ENCODE measurements around the gene ARHGEF10L.

The ARHGEF10L gene

DNA sequence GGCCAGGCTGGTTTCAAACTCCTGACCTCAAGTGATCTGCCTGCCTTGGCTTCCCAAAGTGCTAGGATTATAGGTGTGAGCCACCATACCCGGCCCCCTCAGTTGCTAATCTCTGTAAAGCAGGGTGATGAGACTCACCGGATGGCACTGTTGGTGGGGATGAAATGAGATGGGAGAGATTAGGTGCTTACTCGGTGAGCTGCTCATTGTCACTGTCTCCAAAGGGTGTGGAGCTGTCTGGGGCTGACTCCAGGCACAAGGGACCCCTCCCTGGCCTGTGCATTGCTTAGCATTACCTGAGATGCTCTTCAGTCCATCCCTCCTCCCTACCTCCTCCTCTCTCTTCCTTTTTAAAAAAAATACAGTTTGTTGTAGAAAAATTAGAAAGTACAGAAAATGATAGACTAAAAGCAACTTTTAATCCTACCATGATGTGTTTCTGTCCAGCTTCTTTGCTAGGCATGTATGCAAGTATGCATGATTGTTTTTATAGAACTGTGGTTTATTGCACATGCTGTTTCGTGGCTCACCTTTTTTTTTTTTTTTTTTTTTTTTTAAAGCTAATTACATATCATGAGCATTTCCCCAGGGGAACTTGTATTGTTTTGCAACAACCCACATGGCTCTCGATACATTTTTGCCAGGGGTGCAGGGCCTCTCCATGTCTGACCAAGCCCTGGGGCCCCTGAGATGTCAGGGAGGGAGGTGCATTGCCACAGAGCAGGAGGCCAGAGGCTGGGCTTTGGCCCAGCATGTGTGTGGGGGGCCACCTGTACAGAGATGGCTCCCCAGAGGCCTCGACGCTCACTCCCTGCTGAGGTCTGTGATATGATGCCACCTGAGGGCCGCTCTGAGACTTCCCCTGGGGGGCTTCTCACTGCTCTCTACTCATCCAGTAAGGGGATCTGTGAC is 55.4 kb downstream of the ARHGEF10L start:
- no peak for DNase-seq

DNA sequence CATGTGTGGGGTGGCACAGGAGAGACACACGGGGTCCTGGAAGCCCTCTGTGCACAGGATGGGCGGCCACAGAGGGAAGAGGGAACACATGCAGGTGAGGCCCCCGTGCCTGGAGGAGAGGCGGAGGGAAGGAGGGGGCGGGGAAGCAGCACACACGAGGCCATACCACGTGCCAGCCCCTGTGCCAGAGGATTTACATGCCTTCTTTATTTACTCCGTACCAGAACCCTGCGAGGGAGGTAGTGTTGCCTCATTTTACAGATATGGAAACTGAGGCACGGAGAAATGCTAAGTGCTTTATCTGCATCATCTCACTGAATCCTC is 56.1 kb downstream of the ARHGEF10L start:
- DNase-seq, result no peak

GRCh38 chr1:17596186-17596585 is 56.7 kb downstream of the ARHGEF10L start:
- no peak for DNase-seq

GRCh38 chr1:17596651-17597509 is 57.4 kb downstream of the ARHGEF10L start:
- DNase-seq, result no peak

GRCh38 chr1:17597651-17598050 is 58.2 kb downstream of the ARHGEF10L start:
- no peak for DNase-seq

GRCh38 chr1:17598251-17598650 is 58.8 kb downstream of the ARHGEF10L start:
- no peak for DNase-seq

- DNase-seq, result no peak
Measured at GRCh38 chr1:17599291-17599953, 59.9 kb downstream of the ARHGEF10L start.

DNA sequence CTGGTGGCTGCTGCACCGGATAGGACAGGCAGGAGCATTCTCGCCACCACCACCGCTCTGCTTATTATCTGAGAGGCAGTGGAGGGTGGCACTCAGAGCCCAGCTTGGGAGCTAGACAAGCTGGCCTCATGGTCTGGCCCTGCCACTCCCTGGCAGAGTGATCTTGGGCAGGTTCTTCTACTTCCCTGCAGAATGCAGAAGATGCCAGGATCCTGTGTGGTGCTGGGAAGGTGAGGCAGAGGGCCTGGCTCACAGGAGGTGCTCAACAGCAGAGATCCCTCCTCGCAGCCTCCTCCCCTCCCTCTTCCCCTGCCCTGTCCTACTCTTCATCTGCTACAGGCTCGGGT is 60.4 kb downstream of the ARHGEF10L start:
- no peak for DNase-seq

DNA sequence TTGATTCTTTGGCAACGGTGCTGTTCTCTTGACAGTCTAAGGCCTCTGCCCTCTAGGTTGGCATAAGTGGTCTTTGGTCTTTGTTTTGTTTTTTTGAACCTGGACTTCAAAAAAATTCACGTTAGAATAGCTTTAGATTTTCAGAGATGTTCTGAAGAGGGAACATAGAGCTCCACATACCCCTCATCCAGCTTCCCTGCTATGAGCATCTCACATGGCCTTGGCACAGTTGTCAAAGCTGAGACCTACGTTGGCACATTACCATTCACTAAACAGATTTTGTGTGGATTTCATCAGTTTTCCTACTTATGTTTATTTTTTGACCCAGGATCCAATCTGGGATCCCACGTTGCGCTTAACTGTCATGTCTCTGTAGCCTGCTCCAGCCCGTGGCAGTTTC is 60.8 kb downstream of the ARHGEF10L start:
- DNase-seq, result no peak

- DNase-seq, result no peak
Measured at GRCh38 chr1:17601643-17602382, 62.3 kb downstream of the ARHGEF10L start.

GRCh38 chr1:17603091-17603841 is 63.8 kb downstream of the ARHGEF10L start:
- DNase-seq, result no peak

DNA sequence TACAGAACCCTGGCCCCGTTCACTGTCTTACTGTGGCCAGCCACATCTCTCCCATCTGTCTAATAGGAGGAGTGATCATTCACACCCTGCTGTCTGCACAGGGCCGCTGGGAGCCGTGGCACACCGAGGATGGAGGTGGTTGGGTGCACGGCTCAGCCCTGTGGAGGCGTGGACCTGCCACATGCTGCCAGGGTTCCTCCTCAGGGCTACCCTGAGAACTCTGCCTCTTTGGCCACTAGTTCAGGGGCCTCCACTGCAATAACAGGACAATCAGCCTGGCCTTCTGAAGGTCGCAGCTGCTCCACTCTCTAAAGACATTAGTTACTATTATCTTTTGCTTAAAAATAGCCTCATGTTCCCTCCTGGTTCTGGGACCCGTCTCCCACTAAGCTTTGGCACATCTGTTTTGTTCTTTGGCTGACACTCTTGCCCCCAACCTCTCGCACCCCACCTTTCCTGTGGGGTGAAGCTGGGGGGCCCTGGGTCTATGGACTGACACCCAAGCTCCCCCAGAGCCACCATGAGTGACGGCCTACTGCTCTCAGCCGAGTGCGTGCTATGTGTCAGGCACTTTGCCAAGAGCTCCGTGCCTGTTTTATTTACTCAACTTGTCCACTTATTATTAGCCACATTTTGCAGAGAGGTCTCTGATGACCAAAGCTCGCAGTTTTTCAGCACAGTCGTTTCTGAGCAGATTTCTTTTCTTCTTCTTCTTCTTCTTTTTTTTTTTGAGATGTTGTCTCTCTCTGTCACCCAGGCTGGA is 66.3 kb downstream of the ARHGEF10L start:
- DNase-seq, result no peak

DNA sequence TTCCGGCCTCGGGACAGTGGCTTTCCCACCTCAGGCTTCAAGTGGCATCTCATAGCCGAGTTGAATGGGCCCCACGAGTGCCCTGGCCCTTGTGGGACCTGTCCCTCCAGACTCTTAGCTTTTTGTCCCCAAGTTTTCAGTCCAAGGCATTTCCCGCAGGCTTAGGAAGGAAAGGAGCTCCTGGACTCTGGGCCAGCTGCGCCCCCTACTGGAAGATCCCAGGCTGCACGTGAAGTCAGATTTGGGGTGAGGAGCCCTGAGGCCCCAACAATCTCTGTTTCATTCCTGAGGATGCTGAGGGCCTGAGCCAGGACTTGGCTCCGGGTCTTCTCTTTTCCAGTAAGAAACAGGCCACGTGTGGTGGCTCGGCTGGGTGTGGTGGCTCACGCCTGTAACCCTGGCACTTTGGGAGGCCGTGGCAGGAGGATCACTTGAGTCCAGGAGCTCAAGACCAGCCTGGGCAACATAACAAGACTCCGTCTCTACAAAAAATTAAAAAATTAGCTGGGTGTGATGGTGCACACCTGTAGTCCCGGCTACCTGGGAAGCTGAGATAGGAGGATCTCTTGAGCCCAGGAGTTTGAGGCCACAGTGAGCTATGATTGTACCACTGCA is 67.4 kb downstream of the ARHGEF10L start:
- DNase-seq, result peak; percentile 25

GRCh38 chr1:17607644-17608581 is 68.4 kb downstream of the ARHGEF10L start:
- no peak for DNase-seq

DNA sequence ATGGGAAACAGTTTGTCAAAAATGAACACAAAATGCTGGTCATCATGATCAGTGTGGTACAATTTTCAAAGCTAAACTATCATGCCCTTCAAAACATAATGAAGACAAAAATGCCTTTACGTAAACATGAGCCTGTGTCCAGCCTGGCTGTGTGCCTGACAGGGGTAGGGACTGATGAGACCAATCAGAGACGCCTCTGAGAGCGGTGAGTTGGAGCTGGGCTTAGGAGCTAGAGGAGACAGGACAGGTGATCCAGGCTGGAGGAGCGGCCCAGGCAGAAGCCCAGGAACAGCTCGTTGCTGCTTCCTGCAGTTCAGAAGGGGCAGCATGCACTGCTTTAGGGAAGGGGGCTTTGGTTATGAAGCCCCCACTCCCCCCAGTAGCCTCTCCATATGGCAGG is 70.0 kb downstream of the ARHGEF10L start:
- no peak for DNase-seq

DNA sequence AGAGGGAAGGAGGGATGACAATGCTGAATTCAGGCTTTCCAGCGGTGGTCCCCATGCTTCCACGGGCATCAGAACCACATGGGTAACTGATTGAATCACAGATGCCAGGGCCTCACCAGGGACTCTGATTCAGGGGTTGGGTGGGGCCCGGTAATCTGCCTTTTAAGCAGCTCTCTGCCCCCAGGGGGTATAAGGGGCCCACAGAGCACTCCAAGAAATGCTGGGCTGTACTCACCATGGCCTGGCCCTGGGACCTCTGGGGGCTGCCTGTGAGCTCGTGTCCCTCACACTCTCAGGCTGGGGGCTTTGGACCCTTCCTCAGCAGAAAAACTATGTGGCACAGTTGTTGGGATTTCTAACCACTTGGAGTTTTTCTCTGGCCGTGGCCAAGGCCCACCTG is 70.6 kb downstream of the ARHGEF10L start:
- no peak for DNase-seq

DNA sequence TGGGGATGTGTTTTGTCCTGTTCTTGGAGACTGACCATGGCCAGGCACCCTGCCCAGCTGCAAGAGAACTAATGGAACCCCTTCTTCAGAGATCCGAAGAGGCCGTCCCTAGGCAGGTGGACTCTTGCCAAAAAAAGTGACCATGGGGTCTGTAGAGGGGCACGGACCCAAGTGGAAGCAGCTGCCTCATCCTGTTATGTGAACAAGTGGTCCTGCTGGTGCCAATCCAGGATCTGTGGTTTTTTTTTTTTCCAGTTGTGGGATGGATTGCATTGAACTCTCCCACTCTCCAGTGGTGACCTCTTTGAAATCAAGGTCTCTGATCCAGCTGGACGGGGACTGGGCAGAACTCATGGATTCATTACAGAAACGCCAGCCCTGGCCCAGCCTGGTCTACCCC is 71.2 kb downstream of the ARHGEF10L start:
- no peak for DNase-seq

- no peak for DNase-seq
Measured at GRCh38 chr1:17611991-17612390, 72.5 kb downstream of the ARHGEF10L start.

GRCh38 chr1:17612831-17613230 is 73.3 kb downstream of the ARHGEF10L start:
- no peak for DNase-seq

DNA sequence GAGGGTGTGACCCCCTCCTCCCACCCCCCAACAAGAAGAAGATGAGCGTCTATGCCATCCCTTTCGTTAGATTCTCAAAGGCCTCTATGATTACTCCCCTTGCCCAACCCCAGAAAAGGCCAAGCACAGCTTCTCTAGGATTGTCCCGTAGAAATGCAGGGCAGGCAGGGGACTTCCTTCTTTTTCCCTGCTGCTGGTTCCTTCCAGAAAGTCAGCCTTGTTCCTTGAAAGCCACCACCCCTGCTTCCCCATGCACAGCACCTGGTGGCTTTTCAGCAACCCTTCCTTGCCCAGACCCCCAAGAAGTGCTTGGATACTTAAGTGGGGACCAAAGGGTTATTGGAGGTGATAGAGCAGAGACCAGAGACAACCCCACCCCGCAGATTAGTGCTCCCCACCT is 75.1 kb downstream of the ARHGEF10L start:
- DNase-seq, result no peak
